GM12892 (cell line): ENCODE results near the gene RBP5.

Experiments used
- POLR2A ChIP-seq: IDR thresholded peaks from 2 replicates; pipeline ENCODE4 v1.6.1; 2011; ENCODE audit warnings: low read depth, low read length, control low read depth
- POLR2AphosphoS5 ChIP-seq: IDR thresholded peaks from 2 replicates; pipeline ENCODE4 v1.6.1; 2011; ENCODE audit warnings: low read depth, low read length, control low read depth

DNA sequence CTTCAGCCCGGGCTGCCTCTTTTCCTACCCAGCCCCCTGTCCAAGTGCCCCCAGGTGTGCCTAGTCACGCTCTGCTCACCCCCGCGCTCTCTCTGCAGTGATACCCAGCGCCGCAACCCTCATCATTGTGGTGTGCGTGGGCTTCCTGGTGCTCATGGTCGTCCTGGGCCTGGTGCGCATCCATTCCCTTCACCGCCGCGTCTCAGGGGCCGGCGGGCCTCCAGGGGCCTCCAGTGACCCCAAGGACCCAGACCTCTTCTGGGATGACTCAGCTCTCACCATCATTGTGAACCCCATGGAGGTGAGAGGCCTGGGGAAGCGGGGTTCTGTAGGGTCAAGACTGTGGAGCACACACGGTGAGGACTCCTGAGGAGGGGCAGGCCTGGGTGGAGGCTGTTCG lies 28.7 kb upstream of the RBP5 start:
- no peak for TF ChIP-seq POLR2AphosphoS5
- no peak for TF ChIP-seq POLR2A
